T-cell (primary cell): ENCODE results near the gene LAPTM5. TPM values are rescaled to one million over a fixed set of nuclear protein-coding genes. Genes with fewer than 3 reads are reported as not detected.
A peak's percentile ranks its signal among the peaks of the same experiment; 100 is the strongest.

Experiments used
- ATAC-seq, 4 experiments: fragments of 200-7000 bp in 3 of 4; fragments of 150-1000 bp in 1 of 4; cut with Tn5 transposase; replicated peaks in 1 of 4; 1 replicate in 3 of 4; 2 replicates in 1 of 4; pipeline ENCODE4 v1.10.0; 2021; ENCODE audit warnings: moderate library complexity in 3 of 4, mild to moderate bottlenecking in 2 of 4, moderate number of reproducible peaks in 1 of 4
- CTCF ChIA-PET, 2 donors: fragments of 300-600 bp; sonication (Branson Sonifier 250); formaldehyde crosslinking; loops; one replicate each; lab custom pipeline; 2022; ENCODE audit warnings: antibody characterized with exemption in 2 of 2; lab: Charles Lee
- POLR2A ChIA-PET, 2 donors: fragments of 300-600 bp; sonication (Branson Sonifier 250); formaldehyde crosslinking; loops; one replicate each; lab custom pipeline; 2022; ENCODE audit warnings: antibody characterized with exemption in 2 of 2; lab: Charles Lee
- DNase-seq, 35 experiments: peaks; one replicate each; pipeline versions ENCODE4 v3.0.0 to v3.0.0-alpha.2; 2013 to 2023
- H3K27ac ChIP-seq: one replicate; pipeline ENCODE4 v1.5.1; 2013; ENCODE audit warnings: low read length
- H3K27me3 ChIP-seq, 2 experiments: replicated peaks in 1 of 2; 1 replicate in 1 of 2; 2 replicates in 1 of 2; pipeline versions ENCODE4 v1.6.1 to v1.7.0; 2013; ENCODE audit warnings: low read length in 1 of 2, mixed read lengths in 1 of 2; ENCODE audit not compliant: control insufficient read depth in 2 of 2, insufficient read depth in 2 of 2; ENCODE audit errors: extremely low read depth in 1 of 2
- H3K36me3 ChIP-seq, 2 donors: 1 replicate in 1 of 2; 2 replicates in 1 of 2; pipeline versions ENCODE4 v1.6.1 to v1.7.0; 2013; ENCODE audit warnings: low read length in 1 of 2; ENCODE audit not compliant: control insufficient read depth in 2 of 2, insufficient read depth in 1 of 2; ENCODE audit errors: extremely low read depth in 1 of 2
- H3K4me1 ChIP-seq, 2 experiments: 1 replicate in 1 of 2; 2 replicates in 1 of 2; pipeline versions ENCODE4 v1.6.1 to v1.7.0; 2013; ENCODE audit warnings: low read length in 2 of 2, mixed read lengths in 1 of 2; ENCODE audit not compliant: insufficient read depth in 2 of 2, control insufficient read depth in 1 of 2; ENCODE audit errors: extremely low read depth in 1 of 2
- H3K4me3 ChIP-seq, 2 donors: 1 replicate in 1 of 2; 2 replicates in 1 of 2; pipeline versions ENCODE4 v1.5.1 to v1.7.0; 2013; ENCODE audit warnings: mild to moderate bottlenecking in 2 of 2, low read length in 1 of 2, moderate library complexity in 1 of 2; ENCODE audit not compliant: control insufficient read depth in 1 of 2; ENCODE audit errors: extremely low read depth in 1 of 2
- H3K9me3 ChIP-seq: 2 replicates; pipeline ENCODE4 v1.7.0; 2013
- H3K27ac Mint-ChIP-seq, 2 donors: one replicate each; pipeline ENCODE4 v1.8.0; 2020 to 2021; ENCODE audit warnings: mild to moderate bottlenecking in 2 of 2, mixed read lengths in 2 of 2
- H3K27me3 Mint-ChIP-seq, 2 donors: one replicate each; pipeline ENCODE4 v1.8.0; 2021 to 2022; ENCODE audit warnings: mixed read lengths in 2 of 2
- H3K36me3 Mint-ChIP-seq: one replicate; pipeline ENCODE4 v1.8.0; 2021; ENCODE audit warnings: mixed read lengths
- H3K4me1 Mint-ChIP-seq, 3 donors: one replicate each; pipeline ENCODE4 v1.8.0; 2020 to 2022; ENCODE audit warnings: mixed read lengths in 3 of 3, mild to moderate bottlenecking in 1 of 3
- H3K4me3 Mint-ChIP-seq, 3 donors: one replicate each; pipeline ENCODE4 v1.8.0; 2020 to 2022; ENCODE audit warnings: mild to moderate bottlenecking in 3 of 3, mixed read lengths in 3 of 3, moderate library complexity in 3 of 3
- H3K9me3 Mint-ChIP-seq, 3 donors: one replicate each; pipeline ENCODE4 v1.8.0; 2020 to 2022; ENCODE audit warnings: mixed read lengths in 3 of 3
- WGBS: methylation state at CpG from one replicate; pipeline ENCODE4 v1.1.5; 2013; ENCODE audit warnings: missing lambda C conversion rate; ENCODE audit not compliant: insufficient coverage; 5-methylcytosine and 5-hydroxymethylcytosine counted together
- total RNA-seq, 35 experiments: library from RNA in 6 of 35; stranded (reverse) in 6 of 35; fragments of 120-200 nt in 1 of 35; gene quantifications; one replicate each; pipeline versions ENCODE4 v1.2.1 to v1.2.4 and lab custom pipeline; 2013 to 2026

Gene LAPTM5
- total RNA-seq, 5 donors from 2014 or later (not counting 1 experiment from before 2014, with no cell fraction given) = 529 to 586 (median 559) TPM

GRCh38 chr1:30752651-30752908, 5.0 kb downstream of the LAPTM5 start:
- WGBS = 59% methylated on average over 5 of the region's 9 CpGs
- POLR2A ChIA-PET = interaction anchor here (0.7 to 0.9 kb wide), 3 partner anchors 9 to 10 kb away, joined by 3 to 6 read pairs (median 5); no protein-coding TSS in a partner anchor
- peaks cover 65 to 87% of the 10 kb centered on the region in 2 experiments for H3K4me1 ChIP-seq
- no peaks in the 10 kb centered on the region for H3K27me3 ChIP-seq
- Mint-ChIP-seq H3K9me3 (no peaks in the 10 kb centered on the region), H3K4me3 (peak overlapping the region; percentile 98 to 100 (median 99)), H3K36me3 (peaks cover 37% of the 10 kb centered on the region), H3K27me3 (no peaks in the 10 kb centered on the region), H3K4me1 (peaks cover 79 to 96% (median 87%) of the 10 kb centered on the region in 3 donors), H3K27ac (peak overlapping the region; percentile 96 to 98)
- ATAC-seq (no peak), DNase-seq (no peak)
- CTCF ChIA-PET = interaction anchor here in 1 of 2 donors (0.8 to 1.1 kb wide), 2 partner anchors 9 to 34 kb away, joined by 3 to 7 read pairs; no protein-coding TSS in a partner anchor
- H3K4me3 ChIP-seq = peak overlapping the region; percentile 6 to 94
- no peaks in the 10 kb centered on the region for H3K9me3 ChIP-seq
- peaks cover 0 to 24% of the 10 kb centered on the region in 2 donors for H3K36me3 ChIP-seq
- peak overlapping the region; percentile 79 for H3K27ac ChIP-seq

DNA sequence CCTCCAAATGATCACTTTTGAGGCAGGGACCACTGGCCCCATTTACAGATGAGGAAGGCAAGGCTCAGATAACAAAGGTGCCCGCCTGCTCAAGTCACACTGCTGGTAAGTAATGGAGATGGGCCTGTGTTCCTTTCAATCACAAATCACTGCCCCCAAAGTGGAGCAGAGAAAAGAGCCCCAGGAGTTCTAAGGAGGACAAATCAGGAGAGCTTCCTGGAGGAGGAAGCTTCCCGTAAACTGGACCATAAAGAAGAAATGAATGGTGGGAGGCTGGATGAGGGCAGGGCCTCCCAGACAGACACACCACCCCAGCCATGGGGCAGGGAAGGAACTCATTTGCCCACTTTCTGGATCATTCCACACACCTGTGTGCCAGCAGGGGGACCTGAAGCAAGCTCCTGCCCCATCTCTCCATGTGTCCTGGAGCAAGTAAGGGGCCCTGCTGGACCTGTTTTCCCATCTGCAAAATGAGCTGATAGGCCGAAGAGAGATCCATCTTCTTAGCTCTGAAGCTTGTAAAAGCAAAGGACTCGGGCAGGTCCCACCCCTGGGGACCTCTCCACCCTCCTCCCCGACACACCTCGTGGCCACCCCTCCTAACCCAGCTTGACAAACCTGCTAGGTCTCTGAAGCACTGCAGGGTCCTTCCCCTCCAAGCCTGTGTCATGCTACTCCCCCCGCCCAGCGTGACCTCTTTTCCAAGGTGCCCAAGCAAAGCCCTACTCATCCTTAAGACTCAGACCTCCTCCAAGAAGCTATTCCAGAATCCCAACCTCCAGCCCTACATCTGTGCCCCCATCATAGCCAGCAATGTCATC, 5.5 kb downstream of the LAPTM5 start:
- 61% methylated on average over 6 of the region's 8 CpGs for WGBS

GRCh38 chr1:30750731-30751291, 6.8 kb downstream of the LAPTM5 start:
- ChIA-PET CTCF (interaction anchor here (0.6 to 3.6 kb wide), 4 partner anchors 9 to 182 kb away, joined by 3 to 18 read pairs (median 8); no protein-coding TSS in a partner anchor), POLR2A (interaction anchor here in 1 of 2 donors (1.0 kb wide), 1 partner anchor 12 kb away, joined by 3 read pairs; no protein-coding TSS in a partner anchor)
- H3K36me3 ChIP-seq = peaks cover 4 to 28% of the 10 kb centered on the region in 2 donors
- peak overlapping the region; percentile 96 to 98 for H3K27ac Mint-ChIP-seq
- H3K27ac ChIP-seq = peak overlapping the region; percentile 79
- no peaks in the 10 kb centered on the region for H3K9me3 Mint-ChIP-seq
- H3K9me3 ChIP-seq = no peaks in the 10 kb centered on the region
- peaks cover 50% of the 10 kb centered on the region for H3K36me3 Mint-ChIP-seq
- ATAC-seq = peak in 1 of 4 experiments; percentile 8
- H3K4me1 ChIP-seq = peaks cover 80 to 98% of the 10 kb centered on the region in 2 experiments
- peak in 2 of 35 experiments; percentile 45 to 54 for DNase-seq
- no peaks in the 10 kb centered on the region for H3K27me3 Mint-ChIP-seq
- no peaks in the 10 kb centered on the region for H3K27me3 ChIP-seq
- H3K4me3 Mint-ChIP-seq = peak overlapping the region; percentile 80 to 98 (median 80)
- peaks cover 96 to 99% (median 96%) of the 10 kb centered on the region in 3 donors for H3K4me1 Mint-ChIP-seq
- peak overlapping the region; percentile 22 to 58 for H3K4me3 ChIP-seq
- 13% methylated on average over 3 of the region's 10 CpGs for WGBS

More for the DNA sequence above, 5.5 kb downstream of the LAPTM5 start:
- Histone ChIP-seq H3K36me3 (peaks cover 4 to 26% of the 10 kb centered on the region in 2 donors), H3K9me3 (no peaks in the 10 kb centered on the region), H3K27ac (peak overlapping the region; percentile 79), H3K4me1 (peaks cover 70 to 92% of the 10 kb centered on the region in 2 experiments), H3K27me3 (no peaks in the 10 kb centered on the region), H3K4me3 (peak overlapping the region; percentile 6 to 94)
- Mint-ChIP-seq H3K9me3 (no peaks in the 10 kb centered on the region), H3K4me1 (peaks cover 85 to 97% (median 87%) of the 10 kb centered on the region in 3 donors), H3K27me3 (no peaks in the 10 kb centered on the region), H3K4me3 (peak overlapping the region; percentile 98 to 100 (median 99)), H3K36me3 (peaks cover 42% of the 10 kb centered on the region), H3K27ac (peak overlapping the region; percentile 96 to 98)
- DNase-seq = no peak
- no peak for ATAC-seq
- ChIA-PET CTCF (interaction anchor here in 1 of 2 donors (0.8 to 1.1 kb wide), 3 partner anchors 8 to 33 kb away, joined by 3 to 7 read pairs (median 5); no protein-coding TSS in a partner anchor), POLR2A (interaction anchor here (0.7 to 1.0 kb wide), 4 partner anchors 8 to 10 kb away, joined by 3 to 6 read pairs (median 4); no protein-coding TSS in a partner anchor)

- H3K4me1 Mint-ChIP-seq = peaks cover 96 to 99% (median 97%) of the 10 kb centered on the region in 3 donors
- ChIA-PET CTCF (interaction anchor here in 1 of 2 donors (1.2 to 3.6 kb wide), 3 partner anchors 10 to 30 kb away, joined by 5 to 18 read pairs (median 11); no protein-coding TSS in a partner anchor), POLR2A (interaction anchor here in 1 of 2 donors (1.0 kb wide), 1 partner anchor 13 kb away, joined by 3 read pairs; no protein-coding TSS in a partner anchor)
- H3K4me1 ChIP-seq = peaks cover 82 to 98% of the 10 kb centered on the region in 2 experiments
- H3K4me3 ChIP-seq = peak overlapping the region; percentile 23 to 58
- H3K27me3 ChIP-seq = no peaks in the 10 kb centered on the region
- 26% methylated on average over 21 of the region's 23 CpGs for WGBS
- DNase-seq (peak; percentile 51 to 95 (median 85)), ATAC-seq (peak; percentile 67 to 86 (median 70))
- H3K36me3 Mint-ChIP-seq = peaks cover 42% of the 10 kb centered on the region
- peaks cover 4 to 28% of the 10 kb centered on the region in 2 donors for H3K36me3 ChIP-seq
- peak overlapping the region; percentile 79 for H3K27ac ChIP-seq
- H3K9me3 ChIP-seq = no peaks in the 10 kb centered on the region
- no peaks in the 10 kb centered on the region for H3K9me3 Mint-ChIP-seq
- H3K27ac Mint-ChIP-seq = peak overlapping the region; percentile 96 to 98
- H3K4me3 Mint-ChIP-seq = peak overlapping the region; percentile 80 to 98 (median 80)
- H3K27me3 Mint-ChIP-seq = no peaks in the 10 kb centered on the region
Observed at GRCh38 chr1:30749691-30750583, 7.6 kb downstream of the LAPTM5 start.

GRCh38 chr1:30748699-30749401, 8.7 kb downstream of the LAPTM5 start:
- Histone ChIP-seq H3K27ac (peak overlapping the region; percentile 79), H3K36me3 (peaks cover 4 to 28% of the 10 kb centered on the region in 2 donors), H3K9me3 (no peaks in the 10 kb centered on the region), H3K4me1 (peaks cover 87 to 98% of the 10 kb centered on the region in 2 experiments), H3K4me3 (peak overlapping the region; percentile 22 to 30), H3K27me3 (no peaks in the 10 kb centered on the region)
- peaks cover 99 to 100% (median 99%) of the 10 kb centered on the region in 3 donors for H3K4me1 Mint-ChIP-seq
- H3K27me3 Mint-ChIP-seq = no peaks in the 10 kb centered on the region
- H3K9me3 Mint-ChIP-seq = no peaks in the 10 kb centered on the region
- H3K27ac Mint-ChIP-seq = peak overlapping the region; percentile 96 to 98
- ATAC-seq (no peak), DNase-seq (peak in 4 of 35 experiments; percentile 35 to 46 (median 40))
- ChIA-PET CTCF (interaction anchor here in 1 of 2 donors (0.9 to 3.6 kb wide), 3 partner anchors 11 to 31 kb away, joined by 5 to 18 read pairs (median 11); no protein-coding TSS in a partner anchor), POLR2A (interaction anchor here in 1 of 2 donors (1.5 kb wide), 1 partner anchor 12 kb away, joined by 4 read pairs; no protein-coding TSS in a partner anchor)
- peaks cover 42% of the 10 kb centered on the region for H3K36me3 Mint-ChIP-seq
- H3K4me3 Mint-ChIP-seq = peak overlapping the region; percentile 80 to 98 (median 80)
- 18% methylated on average over 6 of the region's 16 CpGs for WGBS
